Esophagus squamous epithelium (tissue), 5 donors: ENCODE results near the gene ANXA10. TPM values are rescaled to one million over a fixed set of nuclear protein-coding genes. Genes with fewer than 3 reads are reported as not detected.

Experiments
- DNase-seq: peaks from one replicate; lab custom pipeline; 2025; lab: John Stamatoyannopoulos, UW
- H3K27ac ChIP-seq, 4 donors: fragments of 200-600 bp; sonication (generic); one replicate each; pipeline ENCODE4 v1.5.1; 2016 to 2019; ENCODE audit warnings: mild to moderate bottlenecking in 1 of 4
- H3K27me3 ChIP-seq, 4 donors: fragments of 200-600 bp; sonication (generic); 1 replicate in 3 of 4; 2 replicates in 1 of 4; pipeline versions ENCODE4 v1.5.1 to v1.6.0; 2017 to 2021; ENCODE audit warnings: antibody characterized with exemption in 1 of 4
- H3K36me3 ChIP-seq, 3 donors: fragments of 200-600 bp; sonication (generic); one replicate each; pipeline ENCODE4 v1.5.1; 2016 to 2019
- H3K4me1 ChIP-seq, 3 donors: fragments of 200-600 bp; sonication (generic); one replicate each; pipeline ENCODE4 v1.5.1; 2017 to 2019
- H3K4me3 ChIP-seq, 4 donors: fragments of 200-600 bp; sonication (generic); 1 replicate in 3 of 4; 2 replicates in 1 of 4; pipeline ENCODE4 v1.5.1; 2016 to 2019; ENCODE audit warnings: mild to moderate bottlenecking in 2 of 4, moderate library complexity in 1 of 4
- H3K9me3 ChIP-seq, 3 donors: fragments of 200-600 bp; sonication (generic); one replicate each; pipeline ENCODE4 v1.5.1; 2016 to 2019
- POLR2A ChIP-seq, 4 donors: fragments of 450-650 bp; IDR thresholded peaks; one replicate each; pipeline ENCODE4 v1.6.1; 2017; ENCODE audit warnings: antibody characterized with exemption in 4 of 4, mild to moderate bottlenecking in 4 of 4, moderate library complexity in 3 of 4
- WGBS, 2 donors: methylation state at CpG; one replicate each; pipeline ENCODE4 v1.1.5; 2018; 5-methylcytosine and 5-hydroxymethylcytosine counted together
- intact Hi-C: fragments of 100-400 bp; cut with DNase I; formaldehyde crosslinking; loops from one replicate; pipeline ENCODE4 v1.15.0; 2022
- total RNA-seq, 4 donors: library from RNA; depleted of rRNA; stranded (reverse); fragments of >200 nt; gene quantifications; one replicate each; pipeline ENCODE4 v1.1.0, GENCODE V29; 2016
- TF ChIP-seq, protein P1 (sequence below), 6 experiments: fragments of 450-650 bp in 4 of 6; fragments of 200-600 bp in 2 of 6; sonication (generic) in 2 of 6; IDR thresholded peaks; one replicate each; pipeline ENCODE4 v1.5.1; 2016 to 2019; ENCODE audit warnings: antibody characterized with exemption in 6 of 6, mild to moderate bottlenecking in 4 of 6, moderate library complexity in 4 of 6
- donor health status: DM: yes; HTN: yes; CAD: no.

The ANXA10 gene
- total RNA-seq, 4 donors from 2014 or later: 0.18 to 0.19 TPM; not detected in 2

DNA sequence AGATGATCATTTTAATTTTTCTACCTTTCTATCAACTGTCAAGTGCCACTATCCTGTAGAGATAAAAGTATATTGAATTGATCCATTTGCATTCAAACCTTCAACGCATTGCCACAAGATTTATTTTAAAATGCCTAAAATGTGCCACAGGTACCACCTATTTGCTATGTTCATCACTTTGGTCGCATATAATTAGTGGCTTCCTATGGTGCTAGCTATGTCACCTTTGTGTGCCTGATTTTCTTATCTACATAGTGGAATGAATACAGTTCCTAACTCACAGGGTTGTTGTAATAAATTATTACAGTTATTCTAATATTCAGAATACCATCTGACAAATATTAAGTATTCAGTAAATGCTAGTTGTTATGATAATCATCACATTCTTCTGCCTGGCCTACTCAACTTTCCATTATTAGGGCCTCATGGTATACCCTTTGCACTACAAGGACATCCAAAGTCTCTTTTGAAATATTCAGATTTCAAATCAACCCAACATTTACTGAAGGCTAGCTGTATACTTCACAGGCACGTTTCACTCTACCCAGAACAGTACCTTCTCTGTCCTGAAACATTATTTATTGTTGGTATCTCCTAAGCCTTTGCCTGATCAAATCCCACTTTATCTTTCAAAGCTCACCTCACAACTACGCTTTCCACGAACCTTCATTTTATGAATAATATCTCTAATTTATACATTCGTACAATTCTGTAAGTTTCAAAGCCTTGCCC lies 62.4 kb downstream of the ANXA10 start:
- H3K27ac ChIP-seq: no peak overlapping the region
- intact Hi-C loops: no loop called here
- no peaks in the 10 kb centered on the region for H3K27me3 ChIP-seq
- H3K4me1 ChIP-seq: no peaks in the 10 kb centered on the region
- no peak for DNase-seq
- 76 to 82% methylated on average over 6 of the region's 6 CpGs for whole genome bisulfite sequencing, 2 donors
- no peak overlapping the region for H3K4me3 ChIP-seq
- no peaks in the 10 kb centered on the region for H3K9me3 ChIP-seq
- H3K36me3 ChIP-seq: no peaks in the 10 kb centered on the region
- TF ChIP-seq, protein P1, sequence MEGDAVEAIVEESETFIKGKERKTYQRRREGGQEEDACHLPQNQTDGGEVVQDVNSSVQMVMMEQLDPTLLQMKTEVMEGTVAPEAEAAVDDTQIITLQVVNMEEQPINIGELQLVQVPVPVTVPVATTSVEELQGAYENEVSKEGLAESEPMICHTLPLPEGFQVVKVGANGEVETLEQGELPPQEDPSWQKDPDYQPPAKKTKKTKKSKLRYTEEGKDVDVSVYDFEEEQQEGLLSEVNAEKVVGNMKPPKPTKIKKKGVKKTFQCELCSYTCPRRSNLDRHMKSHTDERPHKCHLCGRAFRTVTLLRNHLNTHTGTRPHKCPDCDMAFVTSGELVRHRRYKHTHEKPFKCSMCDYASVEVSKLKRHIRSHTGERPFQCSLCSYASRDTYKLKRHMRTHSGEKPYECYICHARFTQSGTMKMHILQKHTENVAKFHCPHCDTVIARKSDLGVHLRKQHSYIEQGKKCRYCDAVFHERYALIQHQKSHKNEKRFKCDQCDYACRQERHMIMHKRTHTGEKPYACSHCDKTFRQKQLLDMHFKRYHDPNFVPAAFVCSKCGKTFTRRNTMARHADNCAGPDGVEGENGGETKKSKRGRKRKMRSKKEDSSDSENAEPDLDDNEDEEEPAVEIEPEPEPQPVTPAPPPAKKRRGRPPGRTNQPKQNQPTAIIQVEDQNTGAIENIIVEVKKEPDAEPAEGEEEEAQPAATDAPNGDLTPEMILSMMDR (IDR thresholded peaks at IDR 0.05): no peak
- no peak for TF ChIP-seq POLR2A (IDR thresholded peaks at IDR 0.05)

DNA sequence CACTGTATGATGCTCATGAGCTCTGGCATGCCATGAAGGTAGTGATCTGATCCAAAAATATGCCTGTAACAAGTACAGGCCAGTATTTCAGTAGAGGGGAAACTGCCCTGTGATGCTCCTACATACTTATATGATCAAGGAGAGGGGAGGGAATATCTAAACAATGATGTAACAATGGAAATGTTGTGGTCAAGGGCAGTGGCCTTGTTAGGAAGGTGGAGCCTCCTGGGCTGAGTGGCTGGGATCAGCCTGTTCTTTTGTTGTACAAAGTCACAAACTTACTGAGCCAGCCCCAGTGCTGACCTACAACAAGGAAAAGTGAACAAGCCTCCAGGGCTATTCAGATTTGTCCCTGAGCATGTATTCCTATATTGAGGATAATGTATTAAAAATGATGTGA lies 70.3 kb downstream of the ANXA10 start:
- H3K27ac ChIP-seq: no peak overlapping the region
- DNase-seq: no peak
- intact Hi-C loops: no loop called here

DNA sequence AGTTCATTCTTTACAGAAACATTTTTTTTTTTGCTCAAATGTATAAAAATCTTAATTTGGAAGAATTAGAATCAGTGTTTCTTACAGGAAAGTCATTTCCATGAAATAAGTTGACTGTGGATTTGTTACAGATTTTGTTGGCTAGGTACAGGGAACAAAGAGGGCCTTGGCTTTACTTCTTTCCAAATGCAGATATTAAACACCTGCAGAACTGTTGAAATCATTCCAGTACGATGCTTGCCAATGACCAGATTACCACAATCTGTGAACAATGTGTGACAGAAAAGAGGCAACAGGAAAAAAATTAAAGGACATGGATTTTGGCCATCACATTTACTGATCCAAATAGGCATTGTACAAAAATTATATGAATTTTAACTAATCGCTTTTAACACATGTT lies 70.8 kb downstream of the ANXA10 start:
- Histone ChIP-seq H3K9me3 (peaks cover 0 to 8% (median 6%) of the 10 kb centered on the region in 3 donors), H3K27ac (no peak overlapping the region)
- WGBS, 2 donors: 78% methylated on average over 2 of the region's 2 CpGs

More for the DNA sequence above, 70.3 kb downstream of the ANXA10 start:
- Histone ChIP-seq H3K4me1 (no peaks in the 10 kb centered on the region), H3K4me3 (no peak overlapping the region), H3K36me3 (no peaks in the 10 kb centered on the region), H3K27me3 (no peaks in the 10 kb centered on the region), H3K9me3 (peaks cover 0 to 8% (median 6%) of the 10 kb centered on the region in 3 donors)
- TF ChIP-seq, protein P1 (IDR thresholded peaks at IDR 0.05): no peak
- TF ChIP-seq POLR2A (IDR thresholded peaks at IDR 0.05): no peak

DNA sequence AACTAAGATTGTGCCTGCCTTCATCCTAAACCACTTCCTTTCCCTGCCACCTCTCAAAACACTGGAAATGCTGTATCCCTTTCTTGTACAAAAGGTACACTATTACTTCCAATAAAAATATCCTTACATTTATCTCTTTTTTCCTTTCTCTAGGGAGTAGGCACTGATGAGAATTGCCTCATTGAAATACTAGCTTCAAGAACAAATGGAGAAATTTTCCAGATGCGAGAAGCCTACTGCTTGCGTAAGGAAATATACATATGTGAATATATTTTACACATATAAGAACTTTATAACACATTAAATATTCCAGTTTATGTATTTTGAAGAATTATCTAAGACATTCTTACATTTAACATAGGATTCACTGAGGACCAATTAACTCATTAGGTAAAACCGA lies 71.7 kb downstream of the ANXA10 start:
- Histone ChIP-seq H3K27me3 (no peaks in the 10 kb centered on the region), H3K4me3 (no peak overlapping the region), H3K36me3 (no peaks in the 10 kb centered on the region), H3K4me1 (no peaks in the 10 kb centered on the region), H3K9me3 (peaks cover 0 to 8% (median 6%) of the 10 kb centered on the region in 3 donors), H3K27ac (no peak overlapping the region)
- DNase-seq: no peak
- no peak for TF ChIP-seq POLR2A (IDR thresholded peaks at IDR 0.05)
- TF ChIP-seq, protein P1 (IDR thresholded peaks at IDR 0.05): no peak
- intact Hi-C loops: no loop called here
- WGBS, 2 donors: 76 to 81% methylated on average over 3 of the region's 3 CpGs

More for the DNA sequence above, 70.8 kb downstream of the ANXA10 start:
- intact Hi-C loops: no loop called here
- DNase-seq: no peak
- Histone ChIP-seq H3K4me1 (no peaks in the 10 kb centered on the region), H3K36me3 (no peaks in the 10 kb centered on the region), H3K27me3 (no peaks in the 10 kb centered on the region), H3K4me3 (no peak overlapping the region)
- no peak for TF ChIP-seq POLR2A (IDR thresholded peaks at IDR 0.05)
- TF ChIP-seq, protein P1 (IDR thresholded peaks at IDR 0.05): no peak

DNA sequence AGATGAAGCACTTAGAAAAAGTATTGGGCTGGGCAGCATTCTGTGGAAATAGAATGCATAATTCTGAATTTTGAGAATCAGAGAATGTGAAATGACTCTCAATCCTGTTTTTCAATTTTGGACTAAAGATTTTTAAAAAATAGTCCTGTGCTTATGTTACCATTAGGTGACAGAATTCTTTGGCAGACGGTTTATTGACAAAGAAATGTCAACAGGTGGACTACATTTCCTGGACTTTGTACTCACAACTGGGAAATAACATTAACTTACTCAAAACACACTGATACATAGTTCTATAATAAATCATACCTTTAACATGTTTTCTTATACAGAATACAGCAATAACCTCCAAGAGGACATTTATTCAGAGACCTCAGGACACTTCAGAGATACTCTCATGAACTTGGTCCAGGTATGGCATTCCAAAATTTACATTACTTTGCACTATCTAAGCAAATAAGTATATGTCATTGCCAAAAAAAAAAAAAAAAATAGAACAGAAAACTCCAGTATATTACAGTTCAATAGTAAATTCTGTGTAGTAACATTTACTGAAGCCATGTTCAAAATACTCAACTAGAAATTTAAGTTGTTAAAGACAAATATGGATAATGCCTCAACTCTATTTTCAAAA lies 72.7 kb downstream of the ANXA10 start:
- Histone ChIP-seq H3K27me3 (no peaks in the 10 kb centered on the region), H3K27ac (no peak overlapping the region), H3K36me3 (no peaks in the 10 kb centered on the region), H3K9me3 (peaks cover 0 to 7% (median 5%) of the 10 kb centered on the region in 3 donors), H3K4me3 (no peak overlapping the region), H3K4me1 (no peaks in the 10 kb centered on the region)
- TF ChIP-seq POLR2A (IDR thresholded peaks at IDR 0.05): no peak
- TF ChIP-seq, protein P1 (IDR thresholded peaks at IDR 0.05): no peak
- WGBS, 2 donors: 39 to 45% methylated on average over 1 of the region's 1 CpG
- DNase-seq: no peak
- intact Hi-C loops: no loop called here
